Measurements from ENCODE around the gene PCCA.

- TF ChIP-seq ZNF274 (IDR thresholded peaks at IDR 0.05; ENCODE audit: low read depth, low read length), result no peak
- TF ChIP-seq YY1 (IDR thresholded peaks at IDR 0.05; ENCODE audit: insufficient read depth, insufficient read length), result no peak
Observed at GRCh38 chr13:100045355-100045754, 43.5 kb upstream of the PCCA start.
